Inflammatory macrophage (primary cell): ENCODE data around the gene SORBS2.
A peak's percentile ranks its signal among the peaks of the same experiment; 100 is the strongest.
"Not testable (repeated sequence)": the region's sequence is repeated elsewhere in the genome, so short reads cannot be mapped to it uniquely, and the experiment has no call there.

Experiments
- DNase-seq, 2 donors: peaks; one replicate each; pipeline ENCODE4 v3.0.0-alpha.2; 2020 to 2022

The SORBS2 gene

DNA sequence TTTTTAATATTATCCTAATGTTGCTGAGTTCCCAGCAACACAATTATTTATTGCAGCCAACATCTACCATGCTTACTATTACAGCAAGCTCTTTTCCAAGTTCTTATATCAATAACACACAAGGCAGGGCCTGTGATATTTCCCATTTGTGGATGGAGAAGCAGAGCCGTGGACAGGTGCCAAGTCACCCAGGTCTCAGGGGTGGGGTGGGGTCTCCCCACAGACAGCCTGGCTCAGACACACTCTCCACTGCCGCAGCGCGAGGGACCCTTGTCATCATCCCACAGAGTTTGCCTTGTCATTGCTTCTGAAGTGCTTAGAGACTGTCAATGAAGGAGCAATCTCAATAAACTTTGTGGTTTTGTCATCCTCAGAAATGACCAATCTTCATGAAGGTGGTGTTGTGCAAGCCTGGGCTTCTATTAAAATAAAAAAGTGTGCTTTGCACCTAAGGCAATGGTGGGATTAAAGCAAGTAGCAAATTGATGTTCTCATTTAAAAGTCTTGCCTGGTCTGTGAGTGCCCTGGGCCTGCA lies 76.1 kb downstream of the SORBS2 start:
- peak in 1 of 2 donors; percentile 24 for DNase-seq

GRCh38 chr4:185734930-185735329 lies 77.1 kb downstream of the SORBS2 start:
- DNase-seq = no peak

DNA sequence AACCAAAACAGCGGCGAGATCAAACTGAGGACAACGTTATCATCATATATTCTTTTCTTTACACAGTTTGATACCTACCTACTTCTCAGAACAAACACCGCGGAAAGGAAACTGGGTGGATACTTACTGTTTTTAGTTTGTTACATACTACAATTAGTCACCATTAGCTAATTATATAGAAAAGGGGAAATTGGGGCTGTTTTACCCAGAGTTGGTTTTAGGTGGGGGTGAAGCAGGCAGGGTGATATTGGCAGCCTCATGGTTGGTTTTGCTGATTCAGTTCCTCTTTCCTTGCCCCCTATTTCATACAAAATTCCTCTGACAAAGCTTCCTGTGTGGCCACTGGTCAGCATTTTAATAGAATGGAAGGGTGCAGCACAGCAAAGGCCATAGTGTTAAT lies 77.8 kb downstream of the SORBS2 start:
- DNase-seq = peak; percentile 80 to 91

DNA sequence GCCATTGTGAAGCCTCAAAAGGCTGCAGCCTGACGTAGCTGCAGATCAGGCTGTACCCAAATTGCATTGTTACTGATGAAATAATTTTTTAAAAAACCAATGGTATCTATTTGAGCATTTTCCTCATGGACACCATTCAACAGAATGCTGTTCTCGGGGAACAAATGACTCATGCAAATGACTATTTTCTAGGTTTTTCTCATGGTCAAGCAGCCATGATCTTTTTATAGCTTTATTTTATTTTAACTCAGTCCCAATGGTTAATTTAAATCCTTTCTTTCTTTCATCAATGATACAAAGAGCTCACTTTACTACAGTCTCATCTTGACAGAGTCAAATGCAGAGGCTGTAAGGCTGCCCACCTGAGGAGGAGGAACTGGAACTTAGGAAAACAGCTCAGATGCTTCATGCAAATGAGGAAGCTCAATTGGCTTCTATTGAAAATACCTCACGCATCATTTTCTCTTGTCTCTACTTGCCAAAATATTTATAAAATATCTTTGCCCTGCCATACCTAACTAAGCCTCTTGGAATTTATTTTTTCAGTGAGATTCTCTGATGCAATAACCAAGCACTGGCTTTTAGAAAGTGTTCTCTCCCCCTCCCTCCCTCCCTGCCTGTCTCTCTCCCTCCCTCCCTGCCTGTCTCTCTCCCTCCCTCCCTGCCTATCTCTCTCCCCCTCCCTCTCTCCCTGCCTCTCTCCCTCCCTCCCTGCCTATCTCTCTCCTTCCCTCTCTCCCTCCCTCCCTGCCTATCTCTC lies 81.0 kb downstream of the SORBS2 start:
- no peak for DNase-seq

DNA sequence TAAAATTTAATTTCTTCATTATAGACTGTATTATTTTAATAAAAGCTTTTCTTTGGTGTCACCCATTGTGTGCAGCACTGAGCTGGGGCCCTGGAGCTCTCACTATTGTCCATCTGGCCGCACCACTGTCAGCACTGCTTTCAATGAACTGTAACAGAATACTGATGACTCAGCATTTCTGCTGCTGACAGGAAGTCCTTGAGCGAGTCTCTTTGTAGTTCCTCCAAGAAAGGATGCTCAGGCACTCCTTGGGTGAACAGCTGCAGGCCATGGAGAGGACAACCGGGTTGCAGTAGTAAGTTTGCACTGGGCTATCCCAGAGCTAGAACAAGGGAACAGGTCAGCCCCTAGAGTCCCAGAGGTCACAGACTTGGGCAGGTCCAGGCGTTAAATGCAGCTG lies 81.6 kb downstream of the SORBS2 start:
- DNase-seq = peak; percentile 26 to 68

DNA sequence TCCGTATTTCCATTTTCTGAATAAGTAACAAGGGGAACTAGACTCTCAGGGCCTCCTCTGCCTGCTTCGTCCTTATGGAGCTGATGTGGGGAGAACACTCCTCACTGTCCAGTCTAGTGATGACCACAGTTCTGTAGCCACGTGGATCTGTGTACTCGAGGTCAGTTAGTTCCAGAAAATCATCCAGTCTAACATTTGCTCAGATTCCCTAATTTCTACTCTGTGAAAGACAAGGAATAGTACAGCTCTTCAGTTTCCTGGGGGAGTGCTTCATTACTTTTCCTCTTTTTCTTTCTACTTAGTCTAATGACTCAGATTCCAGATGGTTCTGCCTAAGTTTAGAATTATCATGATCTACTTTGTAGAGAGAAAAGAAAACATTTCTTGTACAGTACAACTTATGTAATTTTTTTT lies 82.6 kb downstream of the SORBS2 start:
- no peak for DNase-seq

GRCh38 chr4:185728893-185729292 lies 83.1 kb downstream of the SORBS2 start:
- no peak for DNase-seq

DNA sequence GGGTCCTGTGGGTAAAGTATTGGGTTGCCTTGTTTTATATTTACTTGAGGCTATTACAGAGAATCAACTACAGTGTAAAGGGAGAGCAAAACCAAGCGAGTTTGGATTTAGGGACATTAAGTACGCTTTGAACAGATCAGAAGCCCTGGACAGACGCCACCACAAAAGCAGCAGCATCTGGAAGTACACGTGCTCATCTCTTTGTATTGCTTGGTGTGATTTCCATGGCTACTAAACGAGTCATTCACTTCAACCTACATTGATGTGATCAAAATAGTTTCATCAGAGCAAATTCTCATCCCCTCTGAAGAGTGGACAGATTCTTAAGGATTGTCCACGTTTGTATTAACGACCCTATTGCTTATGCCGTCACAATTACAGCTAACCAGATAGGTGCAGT lies 85.1 kb downstream of the SORBS2 start:
- DNase-seq = no peak

- DNase-seq = peak in 1 of 2 donors; percentile 17
These were observed 88.2 kb downstream of the SORBS2 start for GRCh38 chr4:185723631-185724260.

DNA sequence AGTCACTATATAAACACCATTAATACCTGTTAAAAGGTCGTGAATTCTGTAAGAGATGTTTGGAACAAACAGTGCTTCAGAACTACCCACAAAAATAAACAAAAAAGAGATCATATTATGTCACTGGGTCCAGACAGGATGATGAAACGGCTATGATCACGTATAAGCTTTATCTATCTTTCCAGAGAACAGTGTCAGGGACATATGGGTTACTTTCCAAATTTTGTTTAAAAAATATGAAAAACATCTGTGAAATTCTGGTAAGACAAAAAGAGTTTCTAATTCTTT lies 90.0 kb downstream of the SORBS2 start:
- no peak for DNase-seq

DNA sequence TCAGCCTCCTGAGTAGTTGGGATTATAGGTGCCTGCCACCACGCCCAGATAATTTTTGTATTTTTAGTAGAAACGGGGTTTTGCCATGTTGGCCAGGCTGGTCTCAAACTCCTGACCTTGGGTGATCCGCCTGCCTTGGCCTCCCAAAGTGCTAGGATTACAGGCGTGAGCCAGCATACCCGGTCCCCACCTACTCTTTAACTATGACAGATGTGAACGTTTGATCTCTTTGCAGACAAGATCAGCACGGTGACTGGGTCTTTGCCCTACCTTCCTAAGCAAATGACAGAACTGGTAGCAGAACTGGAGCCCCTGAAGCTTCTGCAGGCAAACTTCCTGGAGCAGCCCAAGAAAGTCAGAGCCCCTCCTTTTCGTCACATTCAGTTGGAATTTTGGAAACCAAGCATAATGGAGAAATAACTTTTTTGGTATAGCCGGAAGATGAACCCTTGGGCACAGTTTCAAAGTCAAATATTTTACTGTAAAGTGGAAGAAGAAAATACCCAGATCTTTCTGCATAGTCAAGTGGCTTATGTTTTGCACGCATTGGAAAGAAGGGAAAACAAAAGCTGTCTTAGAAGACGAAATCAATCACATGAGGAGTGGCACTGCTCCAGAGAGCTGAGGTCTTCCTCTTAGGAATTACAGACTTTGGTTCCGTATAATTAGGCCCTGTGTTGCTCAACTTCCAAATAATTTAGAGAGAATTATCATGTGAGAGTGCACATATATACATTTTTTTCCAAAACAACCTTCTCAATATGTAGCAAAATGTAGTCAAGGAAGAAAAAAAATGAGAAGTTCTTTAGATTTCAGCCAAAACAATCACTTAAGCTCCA lies 90.6 kb downstream of the SORBS2 start:
- DNase-seq = no peak

DNA sequence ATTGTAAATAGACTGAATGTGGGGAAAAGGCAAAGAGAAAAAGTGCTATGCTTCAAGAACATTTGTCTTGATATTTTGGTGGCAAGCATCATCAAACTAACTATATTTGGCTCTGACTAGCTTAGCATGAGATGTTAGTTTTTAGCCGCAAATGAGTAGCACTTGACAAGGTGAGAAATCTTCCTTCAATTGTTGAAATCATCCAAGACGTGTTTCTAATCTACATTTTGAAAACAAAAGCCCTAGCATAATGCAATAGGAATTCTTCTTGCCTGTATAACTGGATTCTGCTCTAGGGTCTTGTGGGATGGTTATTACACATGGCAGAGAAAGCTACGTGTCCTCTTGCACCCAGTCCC lies 92.5 kb downstream of the SORBS2 start:
- no peak for DNase-seq

- DNase-seq = no peak
These were observed 93.2 kb downstream of the SORBS2 start for GRCh38 chr4:185718578-185719499.

- no peak for DNase-seq
These were observed 94.6 kb downstream of the SORBS2 start for GRCh38 chr4:185717377-185717741.

- DNase-seq = no peak
These were observed 95.2 kb downstream of the SORBS2 start for GRCh38 chr4:185716577-185717376.

DNA sequence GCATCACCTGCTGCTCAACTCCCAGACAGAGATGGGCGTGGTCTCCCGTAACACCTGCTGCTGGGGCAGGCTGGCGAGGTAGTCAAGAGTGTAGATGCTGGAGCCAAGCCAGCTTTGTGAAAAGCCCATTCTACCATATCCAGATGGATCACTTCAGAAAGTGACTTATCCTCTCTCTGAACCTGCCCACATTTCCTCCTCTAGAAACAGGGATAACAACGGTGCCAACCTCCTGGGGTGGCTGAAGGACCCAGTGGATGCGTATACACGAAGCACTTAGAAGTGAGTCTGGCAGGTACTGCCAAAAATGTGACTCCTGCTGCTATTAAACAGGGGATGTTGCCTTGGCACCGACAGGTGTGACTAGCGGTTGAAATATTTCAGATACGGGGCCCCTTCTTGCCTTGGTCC lies 95.8 kb downstream of the SORBS2 start:
- no peak for DNase-seq

- not testable (repeated sequence) for DNase-seq
These were observed 97.5 kb downstream of the SORBS2 start for GRCh38 chr4:185714524-185714923.

GRCh38 chr4:185713731-185714130 lies 98.3 kb downstream of the SORBS2 start:
- no peak for DNase-seq

DNA sequence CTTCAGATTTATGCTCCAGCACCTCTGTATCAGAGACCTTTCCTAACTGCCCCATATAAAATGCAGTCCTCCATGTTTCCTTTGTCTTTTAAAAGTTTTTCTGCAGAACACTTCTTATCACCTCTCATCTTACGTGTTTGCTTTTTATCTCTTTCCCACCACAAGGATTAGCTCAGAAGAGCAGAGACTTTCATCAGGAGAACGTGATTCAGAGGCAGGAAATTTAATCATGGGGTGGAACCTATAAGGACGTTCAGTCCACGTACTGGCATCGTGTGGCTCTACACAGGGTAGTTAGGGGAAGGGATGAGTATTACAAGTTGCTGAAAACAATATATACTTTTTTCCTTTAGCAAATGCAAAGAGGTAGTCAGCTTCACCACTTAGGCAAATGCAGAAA lies 98.7 kb downstream of the SORBS2 start:
- DNase-seq = no peak

- no peak for DNase-seq
These were observed 99.5 kb downstream of the SORBS2 start for GRCh38 chr4:185712350-185713024.

DNA sequence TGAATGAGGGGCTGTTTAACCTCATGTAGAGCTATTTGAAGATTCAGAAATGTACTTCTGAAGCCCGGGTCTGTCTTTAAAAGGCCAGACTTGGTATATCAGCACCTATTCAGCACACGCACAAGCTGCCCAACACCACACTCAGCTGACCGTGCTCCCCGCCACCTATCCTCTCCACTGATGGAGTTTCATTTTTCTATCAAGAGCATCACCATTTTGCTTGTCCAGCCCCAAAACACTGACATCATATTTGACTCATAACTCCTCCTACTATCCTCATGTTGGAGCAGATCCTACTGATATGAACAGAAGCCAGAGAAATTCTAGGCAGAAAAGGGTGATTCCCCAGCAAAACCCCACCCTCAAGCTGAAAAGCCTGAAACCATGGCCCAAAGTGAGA lies 100.3 kb downstream of the SORBS2 start:
- no peak for DNase-seq
